Right atrium auricular region (tissue), 2 donors: ENCODE data around the gene CHRNB1. TPM values are rescaled to one million over a fixed set of nuclear protein-coding genes. Genes with fewer than 3 reads are reported as not detected.

Source experiments
- DNase-seq: peaks from one replicate; pipeline ENCODE4 v3.0.0-alpha.2; 2019; ENCODE audit warnings: low spot score
- H3K27ac ChIP-seq, 2 donors: fragments of 200-600 bp; sonication (generic); 1 replicate in 1 of 2; 2 replicates in 1 of 2; pipeline ENCODE4 v1.5.1; 2016 to 2019
- H3K27me3 ChIP-seq, 2 donors: fragments of 200-600 bp; sonication (generic); one replicate each; pipeline versions ENCODE4 v1.5.1 to v1.6.0; 2017 to 2019
- H3K36me3 ChIP-seq: fragments of 200-600 bp; sonication (generic); one replicate; pipeline ENCODE4 v1.5.1; 2016
- H3K4me1 ChIP-seq, 2 donors: fragments of 200-600 bp; sonication (generic); one replicate each; pipeline versions ENCODE4 v1.5.1 to v1.6.0; 2017 to 2019
- H3K4me3 ChIP-seq, 2 donors: fragments of 200-600 bp; sonication (generic); 1 replicate in 1 of 2; 2 replicates in 1 of 2; pipeline ENCODE4 v1.5.1; 2017 to 2019; ENCODE audit warnings: mild to moderate bottlenecking in 1 of 2, moderate library complexity in 1 of 2
- H3K9me3 ChIP-seq, 2 donors: fragments of 200-600 bp; sonication (generic); one replicate each; pipeline ENCODE4 v1.5.1; 2019
- CTCF ChIP-seq, 2 donors: fragments of 200-600 bp; sonication (generic); IDR thresholded peaks; one replicate each; pipeline ENCODE4 v1.5.1; 2019; ENCODE audit warnings: antibody characterized with exemption in 2 of 2
- total RNA-seq, 2 donors: library from RNA; depleted of rRNA; stranded (reverse); fragments of >200 nt; gene quantifications; one replicate each; pipeline ENCODE4 v1.1.0, GENCODE V29; 2016

The CHRNB1 gene
- total RNA-seq, 2 donors from 2014 or later = 15.8 to 19.0 TPM

GRCh38 chr17:7476494-7476893 lies 31.6 kb downstream of the CHRNB1 start:
- H3K4me3 ChIP-seq = no peak overlapping the region
- peak overlapping the region; percentile 100 for H3K27ac ChIP-seq
- H3K27me3 ChIP-seq = no peaks in the 10 kb centered on the region
- peaks cover 0 to 64% of the 10 kb centered on the region in 2 donors for H3K4me1 ChIP-seq
- no peak for TF ChIP-seq CTCF (IDR thresholded peaks at IDR 0.05)
- no peaks in the 10 kb centered on the region for H3K36me3 ChIP-seq
- no peaks in the 10 kb centered on the region for H3K9me3 ChIP-seq
- no peak for DNase-seq

GRCh38 chr17:7476951-7477350 lies 32.1 kb downstream of the CHRNB1 start:
- Histone ChIP-seq H3K4me3 (no peak overlapping the region), H3K4me1 (peaks cover 0 to 59% of the 10 kb centered on the region in 2 donors), H3K27ac (peak overlapping the region; percentile 100), H3K27me3 (no peaks in the 10 kb centered on the region), H3K9me3 (no peaks in the 10 kb centered on the region), H3K36me3 (no peaks in the 10 kb centered on the region)
- no peak for DNase-seq
- no peak for TF ChIP-seq CTCF (IDR thresholded peaks at IDR 0.05)

GRCh38 chr17:7477392-7478275 lies 32.8 kb downstream of the CHRNB1 start:
- H3K9me3 ChIP-seq = no peaks in the 10 kb centered on the region
- H3K4me1 ChIP-seq = peaks cover 0 to 62% of the 10 kb centered on the region in 2 donors
- peak overlapping the region; percentile 89 to 100 for H3K4me3 ChIP-seq
- H3K27me3 ChIP-seq = no peaks in the 10 kb centered on the region
- peak; percentile 73 for DNase-seq
- no peak for TF ChIP-seq CTCF (IDR thresholded peaks at IDR 0.05)
- no peaks in the 10 kb centered on the region for H3K36me3 ChIP-seq
- H3K27ac ChIP-seq = peak overlapping the region; percentile 100

- TF ChIP-seq CTCF (IDR thresholded peaks at IDR 0.05) = no peak
- no peaks in the 10 kb centered on the region for H3K36me3 ChIP-seq
- H3K4me3 ChIP-seq = peak overlapping the region; percentile 89 to 100
- peaks cover 0 to 69% of the 10 kb centered on the region in 2 donors for H3K4me1 ChIP-seq
- H3K27ac ChIP-seq = peak overlapping the region; percentile 100
- no peak for DNase-seq
- no peaks in the 10 kb centered on the region for H3K27me3 ChIP-seq
- no peaks in the 10 kb centered on the region for H3K9me3 ChIP-seq
Observed at GRCh38 chr17:7478276-7479212, 33.7 kb downstream of the CHRNB1 start.

- no peaks in the 10 kb centered on the region for H3K27me3 ChIP-seq
- H3K4me1 ChIP-seq = peaks cover 0 to 66% of the 10 kb centered on the region in 2 donors
- peak within 1 kb of the TSS; percentile 100 for H3K27ac ChIP-seq
- no peaks in the 10 kb centered on the region for H3K36me3 ChIP-seq
- no peaks in the 10 kb centered on the region for H3K9me3 ChIP-seq
- no peak for TF ChIP-seq CTCF (IDR thresholded peaks at IDR 0.05)
- no peak for DNase-seq
- H3K4me3 ChIP-seq = peak within 1 kb of the TSS; percentile 89 to 100
Observed at GRCh38 chr17:7479213-7480088, 34.6 kb downstream of the CHRNB1 start, which contains the start of gene ZBTB4. TSS of gene ZBTB4 (minus strand) at chr17:7479631. CDS start at chr17:7466801, 12,830 bp downstream.
